DND-41 (cell line): Measurements from ENCODE around the gene ZNF621.

ENCODE experiments used
- CTCF ChIP-seq: IDR thresholded peaks from 2 replicates; pipeline ENCODE4 v1.5.1; 2012; ENCODE audit warnings: borderline replicate concordance, low read length, moderate library complexity, mild to moderate bottlenecking; ENCODE audit not compliant: poor library complexity, severe bottlenecking; ENCODE audit errors: extremely low read depth
- EZH2 ChIP-seq: IDR thresholded peaks from 3 replicates; pipeline ENCODE4 v1.6.1; 2012; ENCODE audit warnings: borderline replicate concordance, low read depth, mild to moderate bottlenecking, moderate library complexity, low read length, inconsistent platforms; ENCODE audit not compliant: severe bottlenecking

GRCh38 chr3:40586901-40587300, 62.1 kb downstream of the ZNF621 start:
- TF ChIP-seq EZH2, result no peak
- TF ChIP-seq CTCF, result no peak
